ENCODE data around the gene RGS9. TPM values are rescaled to one million over a fixed set of nuclear protein-coding genes. Genes with fewer than 3 reads are reported as not detected.
A peak's percentile ranks its signal among the peaks of the same experiment; 100 is the strongest.

Gene RGS9
- total and polyA plus RNA-seq, 2 experiments from 2014 or later: 3.1 to 3.3 TPM

DNA sequence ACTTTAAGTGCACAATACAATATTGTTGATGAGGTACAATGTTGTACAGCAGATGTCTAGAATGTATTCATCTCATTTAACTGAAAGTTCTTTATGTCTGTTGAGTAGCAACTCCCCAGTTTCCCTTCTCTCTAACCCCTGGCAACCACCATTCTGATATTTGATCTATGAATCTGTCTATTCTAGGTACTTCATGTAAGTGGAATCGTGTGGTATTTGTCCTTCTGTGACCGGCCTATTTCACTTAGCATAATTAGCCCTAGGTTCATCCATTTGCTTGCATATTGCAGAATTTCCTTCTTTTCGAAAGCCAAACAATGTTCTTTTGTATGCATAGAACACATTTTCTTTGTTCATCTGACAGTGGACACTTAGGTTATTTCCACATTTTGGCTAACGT lies 10.8 kb downstream of the RGS9 start:
- no peaks in the 10 kb centered on the region for H3K4me1 ChIP-seq (ENCODE audit: insufficient read depth)
- TF ChIP-seq, protein P1, sequence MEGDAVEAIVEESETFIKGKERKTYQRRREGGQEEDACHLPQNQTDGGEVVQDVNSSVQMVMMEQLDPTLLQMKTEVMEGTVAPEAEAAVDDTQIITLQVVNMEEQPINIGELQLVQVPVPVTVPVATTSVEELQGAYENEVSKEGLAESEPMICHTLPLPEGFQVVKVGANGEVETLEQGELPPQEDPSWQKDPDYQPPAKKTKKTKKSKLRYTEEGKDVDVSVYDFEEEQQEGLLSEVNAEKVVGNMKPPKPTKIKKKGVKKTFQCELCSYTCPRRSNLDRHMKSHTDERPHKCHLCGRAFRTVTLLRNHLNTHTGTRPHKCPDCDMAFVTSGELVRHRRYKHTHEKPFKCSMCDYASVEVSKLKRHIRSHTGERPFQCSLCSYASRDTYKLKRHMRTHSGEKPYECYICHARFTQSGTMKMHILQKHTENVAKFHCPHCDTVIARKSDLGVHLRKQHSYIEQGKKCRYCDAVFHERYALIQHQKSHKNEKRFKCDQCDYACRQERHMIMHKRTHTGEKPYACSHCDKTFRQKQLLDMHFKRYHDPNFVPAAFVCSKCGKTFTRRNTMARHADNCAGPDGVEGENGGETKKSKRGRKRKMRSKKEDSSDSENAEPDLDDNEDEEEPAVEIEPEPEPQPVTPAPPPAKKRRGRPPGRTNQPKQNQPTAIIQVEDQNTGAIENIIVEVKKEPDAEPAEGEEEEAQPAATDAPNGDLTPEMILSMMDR (IDR thresholded peaks at IDR 0.05; ENCODE audit: poor library complexity): no peak
- TF ChIP-seq EZH2phosphoT487 (IDR thresholded peaks at IDR 0.05; ENCODE audit: low read depth, severe bottlenecking, unreplicated experiment) (no peak), EZH2 (IDR thresholded peaks at IDR 0.05; ENCODE audit: borderline replicate concordance) (no peak)
- H3K9me2 ChIP-seq (replicated peaks; ENCODE audit: insufficient read depth): no peaks in the 10 kb centered on the region
- DNase-seq (ENCODE audit: low spot score): no peak
- no peaks in the 10 kb centered on the region for H3K79me2 ChIP-seq
- WGBS (ENCODE audit: low lambda C conversion rate, missing lambda C conversion rate): 91% methylated on average over 4 of the region's 4 CpGs
- H3K27me3 ChIP-seq: no peaks in the 10 kb centered on the region
- no peak overlapping the region for H3K4me2 ChIP-seq
- H2AFZ ChIP-seq: no peak overlapping the region
- no peak overlapping the region for H3K27ac ChIP-seq
- no peaks in the 10 kb centered on the region for H3K9me3 ChIP-seq (ENCODE audit: low read depth)
- no peak overlapping the region for H3K4me3 ChIP-seq
- H3K36me3 ChIP-seq (replicated peaks; ENCODE audit: insufficient read depth, low read depth): no peaks in the 10 kb centered on the region
- no peaks in the 10 kb centered on the region for H4K20me1 ChIP-seq (ENCODE audit: insufficient read depth, poor library complexity, severe bottlenecking)

GRCh38 chr17:65154770-65155589 lies 17.8 kb downstream of the RGS9 start:
- 88% methylated on average over 4 of the region's 4 CpGs for WGBS (ENCODE audit: low lambda C conversion rate, missing lambda C conversion rate)
- Histone ChIP-seq H3K27me3 (no peaks in the 10 kb centered on the region), H3K9me3 (ENCODE audit: low read depth) (no peaks in the 10 kb centered on the region), H3K36me3 (replicated peaks; ENCODE audit: insufficient read depth, low read depth) (no peaks in the 10 kb centered on the region), H3K4me1 (ENCODE audit: insufficient read depth) (no peaks in the 10 kb centered on the region), H3K27ac (no peak overlapping the region), H3K9me2 (replicated peaks; ENCODE audit: insufficient read depth) (no peaks in the 10 kb centered on the region), H3K4me3 (no peak overlapping the region), H3K79me2 (no peaks in the 10 kb centered on the region), H2AFZ (no peak overlapping the region), H4K20me1 (ENCODE audit: insufficient read depth, poor library complexity, severe bottlenecking) (no peaks in the 10 kb centered on the region), H3K4me2 (no peak overlapping the region)
- TF ChIP-seq, protein P1 (IDR thresholded peaks at IDR 0.05; ENCODE audit: poor library complexity): no peak
- TF ChIP-seq EZH2phosphoT487 (IDR thresholded peaks at IDR 0.05; ENCODE audit: low read depth, severe bottlenecking, unreplicated experiment): no peak
- no peak for TF ChIP-seq EZH2 (IDR thresholded peaks at IDR 0.05; ENCODE audit: borderline replicate concordance)
- peak; percentile 40 for DNase-seq (ENCODE audit: low spot score)

DNA sequence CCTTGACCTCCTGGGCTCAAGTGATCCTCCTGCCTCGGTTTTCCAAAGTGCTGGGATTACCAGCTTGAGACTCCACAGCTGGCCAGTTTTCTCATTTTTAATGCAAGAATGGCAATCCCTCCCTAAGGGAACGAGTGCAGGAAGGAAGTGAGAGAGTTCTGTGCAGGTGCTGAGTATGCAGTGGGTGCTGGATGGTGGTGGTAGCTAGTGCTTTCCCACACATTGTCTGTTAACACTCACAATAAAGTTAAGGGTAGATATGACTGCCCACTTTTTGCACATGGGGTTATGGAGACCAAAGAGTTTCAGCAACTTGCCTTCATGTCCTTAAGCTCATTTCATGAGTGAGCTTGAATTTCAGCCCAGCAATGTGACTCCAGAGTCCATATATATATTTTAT lies 18.5 kb downstream of the RGS9 start:
- Histone ChIP-seq H3K4me2 (no peak overlapping the region), H3K27me3 (no peaks in the 10 kb centered on the region), H3K9me3 (ENCODE audit: low read depth) (no peaks in the 10 kb centered on the region), H3K9me2 (replicated peaks; ENCODE audit: insufficient read depth) (no peaks in the 10 kb centered on the region), H4K20me1 (ENCODE audit: insufficient read depth, poor library complexity, severe bottlenecking) (no peaks in the 10 kb centered on the region), H3K79me2 (no peaks in the 10 kb centered on the region), H3K4me1 (ENCODE audit: insufficient read depth) (no peaks in the 10 kb centered on the region), H3K4me3 (no peak overlapping the region), H3K36me3 (replicated peaks; ENCODE audit: insufficient read depth, low read depth) (no peaks in the 10 kb centered on the region), H3K27ac (no peak overlapping the region), H2AFZ (no peak overlapping the region)
- WGBS (ENCODE audit: low lambda C conversion rate, missing lambda C conversion rate): 21% methylated on average over 2 of the region's 2 CpGs
- no peak for DNase-seq (ENCODE audit: low spot score)
- TF ChIP-seq EZH2phosphoT487 (IDR thresholded peaks at IDR 0.05; ENCODE audit: low read depth, severe bottlenecking, unreplicated experiment) (no peak), EZH2 (IDR thresholded peaks at IDR 0.05; ENCODE audit: borderline replicate concordance) (no peak)
- TF ChIP-seq, protein P1 (IDR thresholded peaks at IDR 0.05; ENCODE audit: poor library complexity): no peak
